GM18526 (cell line): Measurements from ENCODE around the gene SLC1A7.

Source experiments
- POLR2A ChIP-seq: IDR thresholded peaks from 3 replicates; pipeline ENCODE4 v1.6.1; 2011; ENCODE audit not compliant: insufficient read length; ENCODE audit errors: extremely low read depth

SLC1A7 gene

GRCh38 chr1:53083636-53084588 lies 58.5 kb downstream of the SLC1A7 start:
- TF ChIP-seq POLR2A = no peak

GRCh38 chr1:53082826-53083455 lies 59.5 kb downstream of the SLC1A7 start:
- no peak for TF ChIP-seq POLR2A

GRCh38 chr1:53081384-53082066 lies 60.9 kb downstream of the SLC1A7 start:
- TF ChIP-seq POLR2A = no peak

GRCh38 chr1:53080769-53081168 lies 61.7 kb downstream of the SLC1A7 start:
- no peak for TF ChIP-seq POLR2A

- no peak for TF ChIP-seq POLR2A
Measured at GRCh38 chr1:53080041-53080440, 62.4 kb downstream of the SLC1A7 start.

GRCh38 chr1:53079251-53079650 lies 63.2 kb downstream of the SLC1A7 start:
- no peak for TF ChIP-seq POLR2A

GRCh38 chr1:53078333-53079101 lies 63.9 kb downstream of the SLC1A7 start:
- TF ChIP-seq POLR2A = no peak

- TF ChIP-seq POLR2A = no peak
Measured at GRCh38 chr1:53077599-53077965, 64.9 kb downstream of the SLC1A7 start.

GRCh38 chr1:53076721-53077598 lies 65.5 kb downstream of the SLC1A7 start:
- no peak for TF ChIP-seq POLR2A

- no peak for TF ChIP-seq POLR2A
Measured at GRCh38 chr1:53076165-53076564, 66.3 kb downstream of the SLC1A7 start.

- TF ChIP-seq POLR2A = no peak
Measured at GRCh38 chr1:53075761-53076163, 66.7 kb downstream of the SLC1A7 start.

- no peak for TF ChIP-seq POLR2A
Measured at GRCh38 chr1:53075206-53075605, 67.2 kb downstream of the SLC1A7 start.

- TF ChIP-seq POLR2A = no peak
Measured at GRCh38 chr1:53074313-53075154, 67.9 kb downstream of the SLC1A7 start.
